Stimulated activated naive B cell treated with anti-CD40 and anti-IgM and Interleukin-4, amounts not matched to agents 10 μg/mL and 1 μg/mL and 100 μg/mL, for 72 hours (primary cell): ENCODE results near the gene SUGCT.
A peak's percentile ranks its signal among the peaks of the same experiment; 100 is the strongest.
"Not testable (repeated sequence)": the region's sequence is repeated elsewhere in the genome, so short reads cannot be mapped to it uniquely, and the experiment has no call there.

Experiments used
- ATAC-seq, 2 donors: fragments of 150-1000 bp; cut with Tn5 transposase; replicated peaks; 2 replicates each; pipeline ENCODE4 v1.10.0; 2021; ENCODE audit warnings: moderate library complexity in 1 of 2
- DNase-seq: peaks from one replicate; pipeline ENCODE4 v3.0.0; 2021
- H3K27ac Mint-ChIP-seq: one replicate; pipeline ENCODE4 v1.8.0; 2022; ENCODE audit warnings: mild to moderate bottlenecking, mixed read lengths
- H3K27me3 Mint-ChIP-seq, 2 donors: one replicate each; pipeline ENCODE4 v1.8.0; 2022; ENCODE audit warnings: mixed read lengths in 2 of 2
- H3K36me3 Mint-ChIP-seq, 2 donors: one replicate each; pipeline ENCODE4 v1.8.0; 2022; ENCODE audit warnings: mixed read lengths in 2 of 2, mild to moderate bottlenecking in 1 of 2
- H3K4me1 Mint-ChIP-seq, 2 donors: one replicate each; pipeline ENCODE4 v1.8.0; 2022; ENCODE audit warnings: mixed read lengths in 2 of 2, mild to moderate bottlenecking in 1 of 2
- H3K4me3 Mint-ChIP-seq, 2 donors: one replicate each; pipeline ENCODE4 v1.8.0; 2022; ENCODE audit warnings: mild to moderate bottlenecking in 2 of 2, mixed read lengths in 2 of 2, moderate library complexity in 1 of 2
- H3K9me3 Mint-ChIP-seq, 2 donors: one replicate each; pipeline ENCODE4 v1.8.0; 2022; ENCODE audit warnings: mixed read lengths in 2 of 2, mild to moderate bottlenecking in 1 of 2

SUGCT gene

DNA sequence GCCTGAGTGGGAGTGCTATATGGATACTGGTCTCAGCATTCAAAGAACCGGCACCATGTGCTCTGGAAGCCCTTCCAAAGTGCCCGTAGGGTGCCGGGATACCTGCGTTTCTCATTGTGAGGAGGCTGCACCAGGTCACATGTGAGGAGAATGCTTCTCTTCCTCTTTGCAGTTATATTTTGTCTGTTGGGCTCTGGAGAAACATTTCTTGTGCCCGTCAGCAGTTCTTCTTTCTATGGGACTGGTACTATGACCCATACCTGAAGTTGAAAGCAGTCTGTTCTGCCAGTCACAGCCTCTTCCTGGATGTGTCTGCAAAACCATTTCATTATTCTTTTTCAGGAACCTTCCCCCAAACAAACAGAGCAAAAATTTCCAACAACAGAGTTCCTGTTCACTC is 465.0 kb downstream of the SUGCT start:
- ATAC-seq (no peak), DNase-seq (no peak)
- Mint-ChIP-seq H3K27me3 (no peaks in the 10 kb centered on the region), H3K4me3 (no peak overlapping the region), H3K9me3 (peaks cover 0 to 4% of the 10 kb centered on the region in 2 donors), H3K27ac (no peak overlapping the region), H3K4me1 (peaks cover 0 to 9% of the 10 kb centered on the region in 2 donors), H3K36me3 (no peaks in the 10 kb centered on the region)

DNA sequence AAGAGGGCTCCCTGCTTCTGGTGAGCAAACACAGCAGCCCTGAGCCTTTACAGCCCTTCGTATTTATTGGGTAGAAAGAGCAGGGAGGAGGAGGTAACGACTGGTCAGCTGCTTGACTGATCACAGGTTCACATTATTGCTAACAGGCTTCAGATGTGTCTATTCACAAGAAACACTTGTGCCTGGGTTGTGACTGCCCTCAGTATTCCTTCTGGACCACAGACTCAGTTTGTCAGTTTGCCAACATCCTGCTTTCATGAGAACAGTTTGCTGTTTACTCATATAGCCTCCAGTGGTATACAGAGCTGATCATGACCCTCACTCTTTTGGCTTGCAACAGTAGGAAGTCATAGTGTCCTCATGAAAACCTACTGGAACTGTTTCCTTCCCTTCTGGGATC is 467.5 kb downstream of the SUGCT start:
- not testable (repeated sequence) for ATAC-seq, H3K4me1 Mint-ChIP-seq, H3K36me3 Mint-ChIP-seq, H3K27me3 Mint-ChIP-seq, H3K27ac Mint-ChIP-seq, H3K4me3 Mint-ChIP-seq, H3K9me3 Mint-ChIP-seq, DNase-seq

DNA sequence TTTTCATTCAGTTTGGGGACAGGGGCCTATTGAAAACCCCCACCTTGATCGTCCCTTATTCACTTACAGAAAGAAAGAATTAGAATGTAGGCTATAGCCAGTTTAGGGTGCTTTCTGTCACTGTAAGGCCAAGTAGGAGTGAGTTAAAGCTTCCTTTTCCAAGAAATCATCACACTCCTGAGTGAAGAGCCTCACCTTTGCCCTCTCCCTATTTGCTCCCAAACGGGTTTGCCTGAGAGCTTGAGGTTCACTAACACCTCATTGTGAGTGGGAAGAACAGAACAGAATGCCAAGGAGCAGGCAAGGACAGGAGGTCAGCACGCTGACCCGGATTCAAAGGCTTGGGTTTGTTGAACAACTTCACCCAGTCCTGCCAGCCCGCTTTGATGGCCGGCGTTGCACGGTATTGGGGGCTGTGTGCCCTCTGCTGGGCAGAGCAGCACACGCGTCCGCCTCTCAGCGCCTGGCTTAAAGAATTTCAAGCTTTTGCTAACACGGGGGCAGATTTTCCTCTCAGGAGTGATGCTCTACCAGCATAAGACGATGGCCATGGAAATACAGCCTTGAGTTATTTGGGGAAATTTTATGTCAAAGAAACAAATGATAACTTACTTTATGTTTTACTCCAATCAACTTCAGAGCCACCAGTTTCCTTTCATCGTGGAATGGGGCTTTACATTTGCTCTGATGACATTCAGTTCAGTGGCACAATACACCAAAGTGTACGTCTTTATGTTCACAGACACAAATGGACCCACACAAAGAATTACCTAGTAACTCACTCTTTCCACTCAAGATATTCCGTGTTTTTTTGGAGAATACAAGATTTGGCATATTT is 470.0 kb downstream of the SUGCT start:
- Mint-ChIP-seq H3K4me3 (no peak overlapping the region), H3K9me3 (peaks cover 0 to 4% of the 10 kb centered on the region in 2 donors), H3K27me3 (peaks cover 0 to 8% of the 10 kb centered on the region in 2 donors), H3K4me1 (no peaks in the 10 kb centered on the region), H3K27ac (no peak overlapping the region), H3K36me3 (no peaks in the 10 kb centered on the region)
- ATAC-seq (peak; percentile 84 to 86), DNase-seq (peak; percentile 3)

DNA sequence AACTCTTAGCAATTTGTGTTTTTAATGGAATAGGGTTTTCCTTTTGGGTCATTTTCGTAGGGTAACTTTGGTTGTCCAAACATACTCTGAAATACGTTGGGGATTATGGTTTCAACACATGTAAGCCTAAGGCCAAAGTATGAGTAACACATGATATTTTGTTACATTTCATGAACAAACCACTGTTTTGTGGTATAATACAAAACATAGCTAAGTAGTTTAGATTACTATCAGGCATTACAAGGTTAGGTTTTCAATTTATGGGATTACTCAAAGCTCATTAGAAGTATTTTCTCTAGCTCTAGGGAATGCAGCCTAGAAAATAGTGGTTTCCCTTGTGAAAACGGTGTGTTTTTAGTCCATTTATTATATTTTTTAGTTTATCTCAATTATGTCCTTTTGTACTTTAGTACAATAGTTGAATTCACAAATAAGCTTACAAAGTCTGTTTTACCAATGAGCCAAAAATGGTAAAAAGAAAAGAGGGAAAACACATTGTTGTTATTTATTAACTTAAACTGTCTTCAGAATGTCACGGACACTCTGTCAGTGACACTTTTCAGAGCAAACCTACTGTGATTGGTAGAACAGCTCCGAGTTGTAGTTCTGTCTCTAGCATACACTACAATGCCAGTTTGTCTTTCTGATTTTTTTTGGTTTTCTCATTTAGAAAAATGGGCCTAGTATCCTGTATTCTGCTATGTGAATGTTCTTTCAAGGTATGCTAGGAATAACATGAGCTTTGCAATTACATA is 473.7 kb downstream of the SUGCT start:
- Mint-ChIP-seq H3K36me3 (no peaks in the 10 kb centered on the region), H3K27ac (no peak overlapping the region), H3K27me3 (peaks cover 0 to 8% of the 10 kb centered on the region in 2 donors), H3K4me1 (no peaks in the 10 kb centered on the region), H3K4me3 (no peak overlapping the region), H3K9me3 (no peaks in the 10 kb centered on the region)
- DNase-seq (no peak), ATAC-seq (no peak)

DNA sequence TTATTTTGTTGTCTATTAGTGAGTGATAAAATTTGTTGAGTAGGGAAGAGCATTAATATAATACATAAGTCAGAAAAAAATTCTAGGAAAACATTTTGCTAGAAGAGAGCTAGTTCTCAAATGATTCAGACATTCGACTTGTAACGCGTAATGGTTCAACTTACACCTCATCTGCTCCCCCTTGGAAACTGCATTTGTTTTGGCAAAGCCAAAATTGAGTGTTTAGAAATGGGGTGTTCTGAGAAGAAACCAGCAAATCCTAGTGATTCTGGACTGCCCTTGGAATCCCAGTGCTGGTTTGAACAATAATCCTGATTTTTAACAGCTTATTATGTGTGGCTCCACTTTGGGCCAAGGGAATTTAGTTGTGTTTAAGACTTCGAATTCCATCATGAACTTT is 475.7 kb downstream of the SUGCT start:
- Mint-ChIP-seq H3K27me3 (peaks cover 0 to 8% of the 10 kb centered on the region in 2 donors), H3K9me3 (no peaks in the 10 kb centered on the region), H3K36me3 (no peaks in the 10 kb centered on the region), H3K27ac (no peak overlapping the region), H3K4me3 (no peak overlapping the region), H3K4me1 (no peaks in the 10 kb centered on the region)
- ATAC-seq = no peak
- no peak for DNase-seq

DNA sequence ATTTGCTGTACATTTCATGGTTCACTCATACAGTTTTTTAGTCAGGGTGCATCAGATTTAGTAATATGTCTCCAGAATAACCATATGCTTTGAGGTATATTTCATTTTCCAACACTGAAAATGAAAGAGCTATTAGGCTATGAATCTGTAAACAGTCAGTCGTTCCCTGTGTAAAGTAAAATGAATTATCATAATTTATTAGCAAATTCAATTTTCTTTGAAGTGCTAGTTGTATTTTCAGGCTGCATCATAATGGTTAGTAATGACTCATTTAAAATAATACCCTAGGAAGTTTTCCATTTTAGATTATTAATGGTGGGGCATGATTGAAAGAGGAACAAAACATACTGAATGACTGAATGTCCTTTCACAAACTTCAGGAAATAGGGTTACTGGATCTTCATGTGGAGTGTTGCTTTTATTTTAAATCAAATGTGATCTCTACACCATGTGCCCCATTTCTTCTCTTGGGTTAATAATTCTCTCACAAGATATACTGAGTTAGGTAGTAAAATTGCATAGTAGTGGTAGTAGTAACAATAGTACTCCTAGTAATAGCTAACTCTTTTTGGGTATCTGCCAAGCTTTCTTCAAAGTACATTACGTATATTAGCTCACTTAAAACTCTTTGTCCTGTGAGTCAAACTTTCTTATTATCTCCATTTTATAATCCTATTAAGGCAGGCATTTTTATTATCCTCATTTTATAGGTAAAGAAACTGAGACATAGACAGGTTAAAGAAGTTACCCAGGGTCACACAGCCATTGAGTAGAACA is 476.5 kb downstream of the SUGCT start:
- ATAC-seq = no peak
- H3K27ac Mint-ChIP-seq = no peak overlapping the region
- no peak overlapping the region for H3K4me3 Mint-ChIP-seq
- DNase-seq = no peak
- H3K27me3 Mint-ChIP-seq = no peaks in the 10 kb centered on the region
- H3K9me3 Mint-ChIP-seq = no peaks in the 10 kb centered on the region
- no peaks in the 10 kb centered on the region for H3K4me1 Mint-ChIP-seq
- H3K36me3 Mint-ChIP-seq = no peaks in the 10 kb centered on the region

DNA sequence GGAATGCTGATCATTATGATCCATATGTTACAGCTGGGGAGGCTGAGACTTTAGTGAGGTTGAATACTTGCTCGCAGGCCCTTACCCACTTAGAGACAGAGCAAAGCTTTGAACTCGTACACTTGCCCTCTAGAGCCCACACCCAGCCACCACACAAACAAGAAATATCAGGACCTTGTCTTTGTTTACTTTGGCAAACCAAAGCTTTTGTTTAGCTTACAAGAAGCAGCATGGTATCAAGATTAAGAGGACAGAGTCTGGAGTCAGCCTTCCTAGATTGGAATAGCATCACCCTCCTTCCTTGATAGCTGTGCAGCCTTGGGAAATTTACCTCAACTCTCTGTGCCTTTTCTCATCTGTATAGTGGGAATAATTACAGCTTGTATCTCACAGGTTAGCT is 477.5 kb downstream of the SUGCT start:
- DNase-seq (no peak), ATAC-seq (no peak)
- Mint-ChIP-seq H3K36me3 (no peaks in the 10 kb centered on the region), H3K4me1 (no peaks in the 10 kb centered on the region), H3K9me3 (no peaks in the 10 kb centered on the region), H3K4me3 (no peak overlapping the region), H3K27ac (no peak overlapping the region), H3K27me3 (no peaks in the 10 kb centered on the region)

DNA sequence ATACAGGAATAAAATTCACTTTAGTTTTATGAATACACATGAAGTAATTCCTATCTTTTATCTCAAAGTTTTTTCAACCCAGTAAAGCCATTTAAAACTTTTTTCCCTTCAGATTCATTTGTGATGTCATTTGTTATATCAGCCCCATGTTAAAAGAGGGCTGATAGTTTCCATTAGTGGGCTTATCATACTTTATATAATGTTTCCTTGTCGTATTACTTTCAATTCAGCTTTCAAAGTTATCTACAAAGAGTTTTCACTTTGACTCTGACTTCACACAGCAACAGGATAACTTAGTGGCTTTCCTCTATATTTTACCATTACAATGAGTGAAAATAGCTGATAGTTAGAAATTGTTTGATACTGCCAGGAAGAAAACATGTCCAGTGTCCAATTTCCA is 484.8 kb downstream of the SUGCT start:
- no peak for ATAC-seq
- Mint-ChIP-seq H3K4me1 (no peaks in the 10 kb centered on the region), H3K36me3 (no peaks in the 10 kb centered on the region), H3K27me3 (peaks cover 0 to 6% of the 10 kb centered on the region in 2 donors), H3K4me3 (no peak overlapping the region), H3K27ac (no peak overlapping the region), H3K9me3 (no peaks in the 10 kb centered on the region)
- DNase-seq = no peak

DNA sequence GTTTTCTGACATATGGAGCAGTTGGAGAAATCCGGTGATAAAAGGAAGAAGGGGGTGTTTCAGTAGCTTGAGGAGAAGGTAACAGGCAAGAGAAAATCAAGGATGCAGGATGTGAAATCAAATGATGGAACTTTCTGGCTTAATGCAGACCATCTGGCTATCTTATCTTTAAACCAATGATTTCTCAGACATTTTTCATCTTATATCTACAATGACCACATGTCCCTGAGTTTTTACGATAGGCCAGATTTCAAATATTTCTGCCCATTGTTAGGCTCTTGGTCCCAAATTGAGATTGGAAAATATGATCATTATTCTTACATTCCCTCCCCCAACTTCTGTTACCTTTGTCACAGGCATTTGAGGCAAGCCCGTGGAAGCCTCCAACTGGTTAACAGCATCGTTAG is 486.8 kb downstream of the SUGCT start:
- DNase-seq (no peak), ATAC-seq (no peak)
- peaks cover 6 to 12% of the 10 kb centered on the region in 2 donors for H3K27me3 Mint-ChIP-seq
- no peaks in the 10 kb centered on the region for H3K9me3 Mint-ChIP-seq
- no peak overlapping the region for H3K4me3 Mint-ChIP-seq
- no peaks in the 10 kb centered on the region for H3K4me1 Mint-ChIP-seq
- H3K36me3 Mint-ChIP-seq = no peaks in the 10 kb centered on the region
- no peak overlapping the region for H3K27ac Mint-ChIP-seq

DNA sequence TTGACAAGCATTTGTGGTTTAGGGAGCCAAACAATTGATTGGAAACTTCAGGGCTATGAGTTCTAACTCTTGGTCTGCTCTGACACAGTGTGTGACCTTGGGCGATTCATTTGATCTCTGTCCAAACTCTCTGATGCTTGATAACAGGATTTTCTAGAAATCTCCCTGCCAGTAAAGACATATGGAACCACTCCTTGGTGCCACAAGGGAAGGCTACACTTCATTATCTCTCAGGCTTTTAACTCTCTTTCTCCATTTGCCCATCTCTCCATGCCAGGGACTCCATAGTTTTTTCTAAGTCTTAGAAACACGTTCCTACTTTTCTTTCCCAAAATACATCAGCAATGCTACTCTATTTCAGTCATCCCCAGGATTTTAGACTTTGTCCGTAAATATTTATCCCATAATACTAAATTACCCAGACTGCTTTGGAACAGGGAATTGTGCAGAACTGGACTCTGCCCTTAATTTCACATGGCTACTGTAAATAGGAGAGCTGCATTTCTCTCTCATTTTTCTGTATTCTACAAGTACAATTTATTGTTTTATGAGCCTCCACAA is 488.2 kb downstream of the SUGCT start:
- Mint-ChIP-seq H3K27me3 (peaks cover 6 to 12% of the 10 kb centered on the region in 2 donors), H3K27ac (no peak overlapping the region), H3K4me3 (no peak overlapping the region), H3K4me1 (no peaks in the 10 kb centered on the region), H3K9me3 (no peaks in the 10 kb centered on the region), H3K36me3 (no peaks in the 10 kb centered on the region)
- no peak for DNase-seq
- no peak for ATAC-seq

DNA sequence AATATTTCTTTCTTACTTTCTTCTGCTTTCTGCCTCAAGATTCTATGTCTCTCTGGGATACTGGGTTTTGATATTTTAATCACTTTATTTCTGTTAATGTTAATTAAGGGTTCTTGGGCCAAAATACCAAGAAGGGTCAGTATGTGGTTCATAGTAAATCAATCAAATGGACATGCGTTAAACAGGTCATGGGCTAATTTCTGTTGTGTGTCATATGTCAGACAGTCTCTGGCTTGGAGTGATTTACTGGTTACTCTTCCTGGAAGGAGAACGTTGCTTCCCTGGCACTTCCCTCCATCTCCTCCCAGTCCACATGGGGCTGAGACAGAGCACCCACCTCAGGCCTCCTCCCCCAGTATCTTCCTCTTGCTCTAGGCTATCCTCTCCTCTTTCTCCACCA is 489.1 kb downstream of the SUGCT start:
- H3K27me3 Mint-ChIP-seq = peaks cover 6 to 12% of the 10 kb centered on the region in 2 donors
- ATAC-seq (no peak), DNase-seq (no peak)
- H3K4me1 Mint-ChIP-seq = no peaks in the 10 kb centered on the region
- H3K36me3 Mint-ChIP-seq = no peaks in the 10 kb centered on the region
- no peaks in the 10 kb centered on the region for H3K9me3 Mint-ChIP-seq
- H3K4me3 Mint-ChIP-seq = no peak overlapping the region
- H3K27ac Mint-ChIP-seq = no peak overlapping the region

DNA sequence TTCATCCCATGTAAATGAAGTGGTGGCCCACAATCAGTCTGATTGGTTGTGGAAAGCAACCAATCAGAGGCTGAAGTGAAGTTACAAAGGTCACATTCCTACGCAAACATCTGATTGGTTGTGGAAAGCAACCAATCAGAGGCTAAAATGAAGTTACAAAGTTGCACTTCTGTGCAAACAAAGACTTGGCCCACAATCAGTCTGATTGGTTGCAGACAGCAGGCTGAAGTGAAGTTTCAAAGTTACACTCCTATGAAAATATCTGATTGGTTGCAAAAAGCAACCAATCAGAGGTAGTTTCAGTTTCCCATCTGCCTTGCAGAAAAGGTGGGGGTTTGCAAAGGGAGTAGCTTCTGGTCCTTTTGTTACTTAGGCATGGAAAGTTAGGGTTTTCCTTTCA is 492.6 kb downstream of the SUGCT start:
- H3K9me3 Mint-ChIP-seq, H3K4me1 Mint-ChIP-seq, H3K27ac Mint-ChIP-seq, DNase-seq, ATAC-seq, H3K36me3 Mint-ChIP-seq, H3K4me3 Mint-ChIP-seq: not testable (repeated sequence)
- peaks cover 6 to 12% of the 10 kb centered on the region in 2 donors for H3K27me3 Mint-ChIP-seq

DNA sequence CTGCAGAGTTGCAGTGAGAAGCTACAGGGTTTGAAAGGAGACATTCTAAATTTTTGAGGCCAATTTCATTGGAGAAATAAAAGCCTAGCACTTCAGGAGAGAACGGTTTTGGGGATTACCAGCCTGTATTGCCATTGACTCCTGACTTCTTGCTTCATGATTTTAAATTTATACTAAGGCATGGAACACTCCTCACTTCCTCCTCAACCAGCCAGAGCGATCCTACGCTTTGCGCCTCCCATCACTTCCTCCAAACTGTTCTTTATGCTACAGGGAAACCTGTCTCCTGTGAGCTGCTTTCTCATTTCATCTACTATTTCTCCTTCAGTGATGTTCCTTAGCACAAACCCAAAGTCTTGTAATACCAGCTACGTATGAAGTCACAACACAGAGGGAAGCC is 495.1 kb downstream of the SUGCT start:
- DNase-seq = no peak
- Mint-ChIP-seq H3K4me1 (no peaks in the 10 kb centered on the region), H3K9me3 (no peaks in the 10 kb centered on the region), H3K27me3 (peaks cover 6% of the 10 kb centered on the region in 2 donors), H3K27ac (no peak overlapping the region), H3K4me3 (no peak overlapping the region), H3K36me3 (no peaks in the 10 kb centered on the region)
- ATAC-seq = no peak

DNA sequence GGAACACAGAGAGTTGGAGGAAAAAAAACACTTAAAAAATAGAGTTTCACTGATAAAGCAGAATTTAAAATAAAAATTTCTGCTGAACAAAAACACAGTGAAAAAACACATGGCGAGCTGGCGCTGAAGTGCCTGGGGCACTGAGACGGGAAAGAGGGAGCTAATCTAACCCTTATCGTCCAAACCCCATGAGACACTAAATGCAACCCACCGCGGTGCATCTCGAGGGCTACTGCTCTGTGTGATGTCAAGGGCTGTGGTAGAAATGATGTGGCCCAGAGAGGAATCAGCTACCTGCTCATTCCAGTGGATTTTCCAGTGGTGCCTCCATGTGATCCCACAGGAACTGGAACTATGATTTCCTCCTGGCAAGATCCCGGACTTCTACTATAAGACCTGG is 499.3 kb downstream of the SUGCT start:
- no peak for ATAC-seq
- Mint-ChIP-seq H3K4me1 (no peaks in the 10 kb centered on the region), H3K27ac (no peak overlapping the region), H3K9me3 (no peaks in the 10 kb centered on the region), H3K4me3 (no peak overlapping the region), H3K27me3 (no peaks in the 10 kb centered on the region), H3K36me3 (no peaks in the 10 kb centered on the region)
- DNase-seq = no peak
